Left lobe of liver (tissue), 1 donor: ENCODE data around the gene PSMA1. TPM values are rescaled to one million over a fixed set of nuclear protein-coding genes. Genes with fewer than 3 reads are reported as not detected.

Experiments used
- total RNA-seq: library from RNA; stranded (reverse); gene quantifications from one replicate; pipeline ENCODE4 v1.2.1, GENCODE V29; 2021
- donor health status: DM: no; HTN: yes; CAD: no.

The PSMA1 gene
- total RNA-seq, 1 donor from 2014 or later = 63.9 TPM

Other genes starting within 250 kb of the PSMA1 start
- 24.1 TPM for gene RRAS2, start 161.2 kb downstream of the PSMA1 start, total RNA-seq
- gene COPB1, start 20.6 kb downstream of the PSMA1 start, total RNA-seq = 40.8 TPM
- gene PDE3B, start 123.4 kb upstream of the PSMA1 start, total RNA-seq = 41.1 TPM